ACC112 (cell line): ENCODE results near the gene NT5DC1.
"Not testable (repeated sequence)": the region's sequence is repeated elsewhere in the genome, so short reads cannot be mapped to it uniquely, and the experiment has no call there.

ENCODE experiments used
- H2AFZ ChIP-seq: fragments of 200-600 bp; sonication (generic); one replicate; pipeline ENCODE4 v1.6.0; 2017; ENCODE audit warnings: antibody characterized with exemption, low read length; ENCODE audit not compliant: unreplicated experiment
- H3K27ac ChIP-seq: fragments of 200-600 bp; sonication (generic); 2 replicates; pipeline ENCODE4 v1.5.1; 2014; ENCODE audit warnings: low read depth, mild to moderate bottlenecking, antibody characterized with exemption, low read length, moderate library complexity
- H3K27me3 ChIP-seq: fragments of 200-600 bp; sonication (generic); 2 replicates; pipeline ENCODE4 v1.6.1; 2014; ENCODE audit warnings: mild to moderate bottlenecking, antibody characterized with exemption, low read length, moderate library complexity, mixed read lengths; ENCODE audit not compliant: insufficient read depth
- H3K36me3 ChIP-seq: fragments of 200-600 bp; sonication (generic); 2 replicates; pipeline ENCODE4 v1.6.1; 2016; ENCODE audit warnings: mild to moderate bottlenecking, antibody characterized with exemption, low read length, moderate library complexity, mixed read lengths; ENCODE audit not compliant: insufficient read depth
- H3K4me1 ChIP-seq: fragments of 200-600 bp; sonication (generic); one replicate; pipeline ENCODE4 v1.6.1; 2016; ENCODE audit warnings: low read length, mixed read lengths; ENCODE audit not compliant: insufficient read depth, unreplicated experiment, control insufficient read depth
- H3K4me3 ChIP-seq: fragments of 200-600 bp; sonication (generic); 2 replicates; pipeline ENCODE4 v1.5.1; 2014; ENCODE audit warnings: mild to moderate bottlenecking, low read depth, low read length
- H3K79me2 ChIP-seq: fragments of 200-600 bp; sonication (generic); one replicate; pipeline ENCODE4 v1.6.0; 2016; ENCODE audit warnings: low read length; ENCODE audit not compliant: control insufficient read depth, unreplicated experiment, insufficient read depth

Gene NT5DC1

GRCh38 chr6:116271149-116271708 is 170.6 kb downstream of the NT5DC1 start:
- H3K79me2 ChIP-seq = peaks cover 13% of the 10 kb centered on the region
- peaks cover under 1% of the 10 kb centered on the region for H3K36me3 ChIP-seq
- no peak overlapping the region for H2AFZ ChIP-seq
- no peak overlapping the region for H3K4me3 ChIP-seq
- no peaks in the 10 kb centered on the region for H3K27me3 ChIP-seq
- no peak overlapping the region for H3K27ac ChIP-seq
- H3K4me1 ChIP-seq = peaks cover 33% of the 10 kb centered on the region

GRCh38 chr6:116277124-116277523 is 176.5 kb downstream of the NT5DC1 start:
- no peaks in the 10 kb centered on the region for H3K27me3 ChIP-seq
- peak overlapping the region; percentile 94 for H3K4me3 ChIP-seq
- peaks cover 15% of the 10 kb centered on the region for H3K36me3 ChIP-seq
- no peak overlapping the region for H2AFZ ChIP-seq
- peaks cover 47% of the 10 kb centered on the region for H3K79me2 ChIP-seq
- peaks cover 35% of the 10 kb centered on the region for H3K4me1 ChIP-seq
- no peak overlapping the region for H3K27ac ChIP-seq

- Histone ChIP-seq H3K27me3 (no peaks in the 10 kb centered on the region), H3K4me3 (peak overlapping the region; percentile 94), H2AFZ (no peak overlapping the region), H3K4me1 (peaks cover 35% of the 10 kb centered on the region), H3K79me2 (peaks cover 47% of the 10 kb centered on the region), H3K27ac (peak overlapping the region; percentile 87; the same call in 1 of the 2 replicates), H3K36me3 (peaks cover 15% of the 10 kb centered on the region; the same call in 1 of the 2 replicates)
Observed at GRCh38 chr6:116278481-116278829, 177.8 kb downstream of the NT5DC1 start.

GRCh38 chr6:116278854-116279231 is 178.2 kb downstream of the NT5DC1 start:
- Histone ChIP-seq H3K4me1 (peaks cover 35% of the 10 kb centered on the region), H3K27me3 (no peaks in the 10 kb centered on the region), H3K79me2 (peaks cover 47% of the 10 kb centered on the region), H3K27ac (peak overlapping the region; percentile 87), H2AFZ (peak overlapping the region; percentile 70), H3K36me3 (peaks cover 15% of the 10 kb centered on the region; the same call in 1 of the 2 replicates), H3K4me3 (peak overlapping the region; percentile 94)

GRCh38 chr6:116279232-116280160 is 178.8 kb downstream of the NT5DC1 start, which contains the start of gene TSPYL1:
TSPYL1 (minus strand) TSS chr6:116279930; CDS start chr6:116279830, 100 bp downstream.
- Histone ChIP-seq H3K4me1 (peaks cover 35% of the 10 kb centered on the region), H3K4me3 (peak within 1 kb of the TSS; percentile 94), H2AFZ (peak within 1 kb of the TSS; percentile 97), H3K79me2 (peaks cover 47% of the 10 kb centered on the region), H3K36me3 (peaks cover 15% of the 10 kb centered on the region; the same call in 1 of the 2 replicates), H3K27ac (peak within 1 kb of the TSS; percentile 87), H3K27me3 (no peaks in the 10 kb centered on the region)

GRCh38 chr6:116280161-116280932 is 179.7 kb downstream of the NT5DC1 start:
- H3K27me3 ChIP-seq = no peaks in the 10 kb centered on the region
- peaks cover 15% of the 10 kb centered on the region; the same call in 1 of the 2 replicates for H3K36me3 ChIP-seq
- H2AFZ ChIP-seq = peak overlapping the region; percentile 97
- peaks cover 42% of the 10 kb centered on the region for H3K79me2 ChIP-seq
- peak overlapping the region; percentile 87 for H3K27ac ChIP-seq
- H3K4me3 ChIP-seq = peak overlapping the region; percentile 94
- H3K4me1 ChIP-seq = peaks cover 31% of the 10 kb centered on the region

GRCh38 chr6:116280933-116281316 is 180.3 kb downstream of the NT5DC1 start:
- H3K79me2 ChIP-seq = peaks cover 36% of the 10 kb centered on the region
- peak overlapping the region; percentile 97 for H2AFZ ChIP-seq
- H3K36me3 ChIP-seq = peaks cover 15% of the 10 kb centered on the region; the same call in 1 of the 2 replicates
- no peak overlapping the region for H3K27ac ChIP-seq
- peak overlapping the region; percentile 94 for H3K4me3 ChIP-seq
- peaks cover 27% of the 10 kb centered on the region for H3K4me1 ChIP-seq
- H3K27me3 ChIP-seq = no peaks in the 10 kb centered on the region

GRCh38 chr6:116282698-116283097 is 182.0 kb downstream of the NT5DC1 start:
- no peak overlapping the region for H2AFZ ChIP-seq
- no peak overlapping the region for H3K27ac ChIP-seq
- H3K4me3 ChIP-seq = no peak overlapping the region
- H3K4me1 ChIP-seq = peaks cover 18% of the 10 kb centered on the region
- H3K27me3 ChIP-seq = no peaks in the 10 kb centered on the region
- H3K79me2 ChIP-seq = peaks cover 19% of the 10 kb centered on the region
- peaks cover 8% of the 10 kb centered on the region; the same call in 1 of the 2 replicates for H3K36me3 ChIP-seq

GRCh38 chr6:116283191-116283590 is 182.5 kb downstream of the NT5DC1 start:
- Histone ChIP-seq H3K27me3 (no peaks in the 10 kb centered on the region), H3K79me2 (peaks cover 14% of the 10 kb centered on the region), H3K27ac (no peak overlapping the region), H3K36me3 (peaks cover 4% of the 10 kb centered on the region; the same call in 1 of the 2 replicates), H3K4me1 (peaks cover 15% of the 10 kb centered on the region), H2AFZ (no peak overlapping the region), H3K4me3 (no peak overlapping the region)

GRCh38 chr6:116284984-116285383 is 184.3 kb downstream of the NT5DC1 start:
- H3K4me1 ChIP-seq = peaks cover 11% of the 10 kb centered on the region
- not testable (repeated sequence) for H3K79me2 ChIP-seq, H2AFZ ChIP-seq, H3K36me3 ChIP-seq, H3K27me3 ChIP-seq, H3K27ac ChIP-seq, H3K4me3 ChIP-seq
